HepG2 (cell line): ENCODE data around the gene CELSR2. TPM values are rescaled to one million over a fixed set of nuclear protein-coding genes. Genes with fewer than 3 reads are reported as not detected.

Source experiments
- EP300 ChIP-seq, 3 experiments: sonication (generic) in 1 of 3; formaldehyde crosslinking in 1 of 3; IDR thresholded peaks; 2 replicates each; pipeline versions ENCODE4 v1.5.1 to v1.6.1; 2011 to 2020; ENCODE audit warnings: low read depth in 2 of 3, low read length in 2 of 3, borderline replicate concordance in 1 of 3, improper control_type of control experiment in 1 of 3, mild to moderate bottlenecking in 1 of 3, missing genetic modification reagents in 1 of 3, moderate library complexity in 1 of 3
- GTF2F1 ChIP-seq: fragments of 150-350 bp; IDR thresholded peaks from 2 replicates; pipeline ENCODE4 v1.6.1; 2014; ENCODE audit warnings: low read length
- KDM1A ChIP-seq: IDR thresholded peaks from 2 replicates; pipeline ENCODE4 v1.6.1; 2016; ENCODE audit warnings: missing compliant biosample characterization
- MAFF ChIP-seq: IDR thresholded peaks from 2 replicates; pipeline ENCODE4 v1.6.1; 2011; ENCODE audit warnings: low read depth, low read length, improper control_type of control experiment
- MBNL3 ChIP-seq: fragments of 250-450 bp; sonication (Bioruptor Pico); conservative IDR thresholded peaks from 2 replicates; pipeline ENCODE4 v1.8.0; 2022; ENCODE audit warnings: mild to moderate bottlenecking, inconsistent platforms
- MEIS2 ChIP-seq: sonication (generic); formaldehyde crosslinking; IDR thresholded peaks from 2 replicates; pipeline ENCODE4 v1.9.0; 2021; ENCODE audit warnings: mild to moderate bottlenecking, missing genetic modification reagents
- MXI1 ChIP-seq: IDR thresholded peaks from 3 replicates; pipeline ENCODE4 v1.6.1; 2012; ENCODE audit warnings: low read depth, low read length, inconsistent platforms, borderline replicate concordance
- NCOA2 ChIP-seq: sonication (generic); formaldehyde crosslinking; IDR thresholded peaks from 2 replicates; pipeline ENCODE4 v1.8.0; 2022; ENCODE audit warnings: inconsistent platforms
- NFIB ChIP-seq: sonication (generic); formaldehyde crosslinking; IDR thresholded peaks from 2 replicates; pipeline ENCODE4 v1.9.0; 2021; ENCODE audit warnings: missing genetic modification reagents, mild to moderate bottlenecking, borderline replicate concordance
- PAX8 ChIP-seq: sonication (generic); formaldehyde crosslinking; IDR thresholded peaks from 2 replicates; pipeline ENCODE4 v1.8.0; 2022; ENCODE audit warnings: mild to moderate bottlenecking, missing genetic modification reagents, borderline replicate concordance
- POGZ ChIP-seq: sonication (generic); formaldehyde crosslinking; IDR thresholded peaks from 2 replicates; pipeline ENCODE4 v1.4.0; 2020; ENCODE audit warnings: mild to moderate bottlenecking, missing genetic modification reagents
- PTBP1 ChIP-seq: fragments of 200-400 bp; formaldehyde crosslinking; IDR thresholded peaks from 2 replicates; pipeline ENCODE4 v1.6.1; 2018; ENCODE audit warnings: low read length, low read depth; ENCODE audit not compliant: poor library complexity, severe bottlenecking
- SATB2 ChIP-seq: sonication (generic); formaldehyde crosslinking; IDR thresholded peaks from 2 replicates; pipeline ENCODE4 v1.5.0; 2020; ENCODE audit warnings: missing genetic modification reagents
- SIN3A ChIP-seq: IDR thresholded peaks from 2 replicates; pipeline ENCODE4 v1.6.1; 2011; ENCODE audit warnings: low read depth, mild to moderate bottlenecking, control low read depth, low read length, borderline replicate concordance
- SMYD3 ChIP-seq: sonication (generic); formaldehyde crosslinking; IDR thresholded peaks from 2 replicates; pipeline ENCODE4 v1.8.1; 2023; ENCODE audit warnings: mild to moderate bottlenecking, missing genetic modification reagents
- SRY ChIP-seq: sonication (generic); formaldehyde crosslinking; IDR thresholded peaks from 2 replicates; pipeline ENCODE4 v1.8.0; 2022; ENCODE audit warnings: mild to moderate bottlenecking, missing genetic modification reagents
- STAG1 ChIP-seq: sonication (generic); formaldehyde crosslinking; IDR thresholded peaks from 2 replicates; pipeline ENCODE4 v1.4.0; 2020; ENCODE audit warnings: missing genetic modification reagents
- ZIK1 ChIP-seq: sonication (generic); formaldehyde crosslinking; IDR thresholded peaks from 2 replicates; pipeline ENCODE4 v1.5.0; 2020; ENCODE audit warnings: mild to moderate bottlenecking, low read depth, missing genetic modification reagents, borderline replicate concordance
- ZNF232 ChIP-seq: sonication (generic); formaldehyde crosslinking; IDR thresholded peaks from 2 replicates; pipeline ENCODE4 v1.4.0; 2020; ENCODE audit warnings: missing genetic modification reagents, borderline replicate concordance
- ZNF552 ChIP-seq: sonication (generic); formaldehyde crosslinking; IDR thresholded peaks from 2 replicates; pipeline ENCODE4 v1.9.0; 2022; ENCODE audit warnings: missing genetic modification reagents, mild to moderate bottlenecking, borderline replicate concordance
- ZNF749 ChIP-seq: sonication (generic); formaldehyde crosslinking; IDR thresholded peaks from 2 replicates; pipeline ENCODE4 v1.8.0; 2022; ENCODE audit warnings: mild to moderate bottlenecking, missing genetic modification reagents, moderate library complexity, borderline replicate concordance
- ZNF768 ChIP-seq: sonication (generic); formaldehyde crosslinking; IDR thresholded peaks from 2 replicates; pipeline ENCODE4 v1.4.0; 2020; ENCODE audit warnings: missing genetic modification reagents
- ZSCAN31 ChIP-seq: sonication (generic); formaldehyde crosslinking; IDR thresholded peaks from 2 replicates; pipeline ENCODE4 v1.5.0; 2020; ENCODE audit warnings: low read depth, mild to moderate bottlenecking, missing genetic modification reagents
- polyA plus RNA-seq, 8 experiments: library from polyadenylated mRNA; depleted of rRNA in 3 of 8; stranded (reverse) in 7 of 8; unstranded in 1 of 8; fragments of >200 nt; fragmentation: Illumina TruSeq in 4 of 8; extraction: Trizol in 4 of 8; gene quantifications; 2 replicates each; pipeline versions ENCODE4 v1.2.1 to v1.2.3, GENCODE V29; 2011 to 2016; ENCODE audit warnings: low read depth in 4 of 8, missing spikeins in 1 of 8, mixed read lengths in 1 of 8; ENCODE audit not compliant: insufficient read depth in 1 of 8
- total RNA-seq, 5 experiments: library from RNA; depleted of rRNA; stranded (reverse); fragments of >200 nt; fragmentation: Illumina TruSeq; extraction: Trizol; gene quantifications; 2 replicates each; pipeline ENCODE4 v1.2.3, GENCODE V29; 2016; ENCODE audit warnings: low read depth in 1 of 5
- TF ChIP-seq, protein P1 (sequence below): sonication (generic); formaldehyde crosslinking; IDR thresholded peaks from 2 replicates; pipeline ENCODE4 v1.5.0; 2020; ENCODE audit warnings: mild to moderate bottlenecking, low read depth, missing genetic modification reagents, borderline replicate concordance
- TF ChIP-seq, protein P2 (sequence below): sonication (generic); formaldehyde crosslinking; conservative IDR thresholded peaks from 2 replicates; pipeline ENCODE4 v1.8.0; 2022; ENCODE audit warnings: low read depth, missing genetic modification reagents
- TF ChIP-seq, protein P3 (sequence below): sonication (generic); formaldehyde crosslinking; IDR thresholded peaks from 2 replicates; pipeline ENCODE4 v1.8.1; 2023; ENCODE audit warnings: mild to moderate bottlenecking, missing genetic modification reagents

Gene CELSR2
- total and polyA plus RNA-seq, 2 of the 13 experiments (the other 11 are each of a cell fraction or from before 2014, with no cell fraction given) = 4.0 to 6.6 TPM

DNA sequence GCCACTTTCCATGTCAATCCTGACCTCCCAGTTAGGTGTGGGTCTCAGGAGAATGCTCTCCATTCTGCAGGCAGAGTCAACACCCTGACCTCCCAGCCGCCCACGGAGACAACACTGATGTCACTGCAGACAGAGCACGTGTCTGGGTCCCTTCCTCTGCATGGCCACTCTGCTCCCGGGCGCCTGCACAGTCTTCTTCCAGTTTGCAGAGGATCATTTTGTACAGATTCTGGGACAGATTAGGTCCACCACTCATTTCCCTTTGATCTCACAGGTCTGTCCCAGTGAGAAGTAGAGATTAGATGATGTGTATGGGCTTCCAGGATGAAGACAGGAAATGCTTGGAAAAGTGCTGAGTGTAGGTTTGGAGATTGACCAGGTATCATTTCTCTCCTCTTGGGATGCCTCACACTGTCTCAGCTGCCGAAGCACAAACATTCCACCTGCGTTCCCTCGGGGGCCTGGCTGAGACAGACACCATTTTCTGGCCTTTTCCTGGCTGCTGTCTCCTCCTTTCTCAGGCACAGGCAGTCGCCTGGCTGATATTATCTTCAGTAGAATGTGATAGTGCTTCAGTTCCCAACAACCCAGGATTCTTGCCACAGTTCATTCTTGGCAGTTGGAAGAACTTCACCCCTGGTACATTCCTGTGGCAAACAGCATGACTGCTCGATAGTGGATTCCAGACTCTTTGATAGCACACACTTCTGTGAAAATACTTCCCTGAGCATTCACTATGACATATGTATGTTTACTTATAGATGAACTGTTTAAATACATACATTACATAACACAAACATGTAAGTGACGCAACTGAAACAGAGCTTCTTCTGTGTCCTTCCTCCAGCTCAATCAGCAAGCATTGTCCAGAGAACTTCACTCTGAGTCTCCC, 49.6 kb downstream of the CELSR2 start (continued):
- TF ChIP-seq STAG1 (CRISPR knock-in tag) (peak; percentile 13; the same call in 1 of the 2 replicates), MBNL3 (CRISPR knock-in tag) (no peak), MXI1 (peak; percentile 42; the same call in 1 of the 3 replicates), NCOA2 (CRISPR knock-in tag) (peak; percentile 94), PAX8 (CRISPR knock-in tag) (0 out of 2 replicates have a peak, but pooled peaks have one; percentile 32), ZNF768 (CRISPR knock-in tag) (no peak), SATB2 (CRISPR knock-in tag) (0 out of 2 replicates have a peak, but pooled peaks have one; percentile 22), SRY (CRISPR knock-in tag) (peak; percentile 83; the same call in 1 of the 2 replicates), POGZ (CRISPR knock-in tag) (peak; percentile 46; the same call in 1 of the 2 replicates), KDM1A (CRISPR knock-in tag) (no peak; the same call in 1 of the 2 replicates), ZNF232 (CRISPR knock-in tag) (peak; percentile 94; the same call in 1 of the 2 replicates), GTF2F1 (no peak), MAFF (0 out of 2 replicates have a peak, but pooled peaks have one; percentile 24), PTBP1 (no peak), ZNF552 (CRISPR knock-in tag) (no peak; the same call in 1 of the 2 replicates), ZSCAN31 (CRISPR knock-in tag) (no peak), SMYD3 (CRISPR knock-in tag) (no peak), SIN3A (peak; percentile 41; the same call in 1 of the 2 replicates), EP300 (IDR thresholded peaks at IDR 0.05; ENCODE audit: low read depth in 2 of 2, low read length in 2 of 2) (peak; percentile 90 to 94), EP300 (CRISPR knock-in tag; IDR thresholded peaks at IDR 0.05; ENCODE audit: borderline replicate concordance) (peak; percentile 88), MEIS2 (peak; percentile 79), ZIK1 (CRISPR knock-in tag) (no peak), NFIB (CRISPR knock-in tag) (no peak), ZNF749 (CRISPR knock-in tag) (peak; percentile 88; the same call in 1 of the 2 replicates)
- TF ChIP-seq, protein P1, sequence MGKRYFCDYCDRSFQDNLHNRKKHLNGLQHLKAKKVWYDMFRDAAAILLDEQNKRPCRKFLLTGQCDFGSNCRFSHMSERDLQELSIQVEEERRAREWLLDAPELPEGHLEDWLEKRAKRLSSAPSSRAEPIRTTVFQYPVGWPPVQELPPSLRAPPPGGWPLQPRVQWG (CRISPR knock-in tag) = no peak
- TF ChIP-seq, protein P2, sequence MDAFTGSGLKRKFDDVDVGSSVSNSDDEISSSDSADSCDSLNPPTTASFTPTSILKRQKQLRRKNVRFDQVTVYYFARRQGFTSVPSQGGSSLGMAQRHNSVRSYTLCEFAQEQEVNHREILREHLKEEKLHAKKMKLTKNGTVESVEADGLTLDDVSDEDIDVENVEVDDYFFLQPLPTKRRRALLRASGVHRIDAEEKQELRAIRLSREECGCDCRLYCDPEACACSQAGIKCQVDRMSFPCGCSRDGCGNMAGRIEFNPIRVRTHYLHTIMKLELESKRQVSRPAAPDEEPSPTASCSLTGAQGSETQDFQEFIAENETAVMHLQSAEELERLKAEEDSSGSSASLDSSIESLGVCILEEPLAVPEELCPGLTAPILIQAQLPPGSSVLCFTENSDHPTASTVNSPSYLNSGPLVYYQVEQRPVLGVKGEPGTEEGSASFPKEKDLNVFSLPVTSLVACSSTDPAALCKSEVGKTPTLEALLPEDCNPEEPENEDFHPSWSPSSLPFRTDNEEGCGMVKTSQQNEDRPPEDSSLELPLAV (CRISPR knock-in tag) = no peak
- TF ChIP-seq, protein P3, sequence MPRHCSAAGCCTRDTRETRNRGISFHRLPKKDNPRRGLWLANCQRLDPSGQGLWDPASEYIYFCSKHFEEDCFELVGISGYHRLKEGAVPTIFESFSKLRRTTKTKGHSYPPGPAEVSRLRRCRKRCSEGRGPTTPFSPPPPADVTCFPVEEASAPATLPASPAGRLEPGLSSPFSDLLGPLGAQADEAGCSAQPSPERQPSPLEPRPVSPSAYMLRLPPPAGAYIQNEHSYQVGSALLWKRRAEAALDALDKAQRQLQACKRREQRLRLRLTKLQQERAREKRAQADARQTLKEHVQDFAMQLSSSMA (CRISPR knock-in tag) = no peak
